AG20443 (cell line): Measurements from ENCODE around the gene MTMR12.
"Not testable (repeated sequence)": the region's sequence is repeated elsewhere in the genome, so short reads cannot be mapped to it uniquely, and the experiment has no call there.

Experiments used
- DNase-seq: peaks from one replicate; pipeline ENCODE4 v3.0.0; 2012; ENCODE audit warnings: low spot score, mixed read lengths

Gene MTMR12

DNA sequence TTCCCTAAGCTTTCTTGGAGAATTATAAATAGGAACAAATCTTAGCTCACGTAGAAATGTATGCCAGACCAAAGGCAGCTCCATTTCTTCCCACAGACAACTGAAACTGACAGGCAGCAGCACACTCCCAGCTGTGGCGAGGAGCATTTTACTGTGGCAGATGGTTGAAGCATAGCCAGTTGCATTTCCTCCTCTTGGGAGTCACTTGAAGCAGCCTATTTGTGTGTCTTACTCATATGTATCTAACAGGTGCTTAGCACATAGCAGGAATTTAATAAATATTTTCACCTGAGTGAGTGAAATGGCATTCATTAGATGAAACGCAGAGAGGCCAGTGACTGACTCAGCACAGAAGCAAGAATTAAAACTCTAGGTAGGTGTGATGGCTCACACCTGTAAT lies 12.3 kb upstream of the MTMR12 start:
- DNase-seq: peak; percentile 27

DNA sequence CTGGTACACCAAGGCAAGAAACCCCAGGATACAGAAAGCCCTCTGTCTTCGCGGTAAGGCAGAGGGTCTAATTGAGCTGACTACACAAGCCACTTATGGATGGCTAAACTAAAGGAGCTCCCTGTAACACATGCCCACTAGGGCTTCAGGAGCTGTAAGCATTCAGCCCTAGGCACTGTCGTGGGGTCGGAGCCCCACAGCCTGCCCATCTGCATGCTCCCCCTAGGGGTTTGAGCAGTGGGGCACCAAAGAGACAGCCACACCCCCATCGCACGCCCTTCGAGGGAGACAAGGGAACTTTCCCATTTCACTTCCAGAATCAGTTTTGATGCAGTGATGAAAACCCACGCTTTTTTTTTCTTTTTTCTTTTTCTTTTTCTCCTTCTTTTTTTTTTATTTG lies 11.0 kb upstream of the MTMR12 start:
- DNase-seq: no peak

- DNase-seq: no peak
These were observed 10.1 kb upstream of the MTMR12 start for GRCh38 chr5:32322882-32323281.

DNA sequence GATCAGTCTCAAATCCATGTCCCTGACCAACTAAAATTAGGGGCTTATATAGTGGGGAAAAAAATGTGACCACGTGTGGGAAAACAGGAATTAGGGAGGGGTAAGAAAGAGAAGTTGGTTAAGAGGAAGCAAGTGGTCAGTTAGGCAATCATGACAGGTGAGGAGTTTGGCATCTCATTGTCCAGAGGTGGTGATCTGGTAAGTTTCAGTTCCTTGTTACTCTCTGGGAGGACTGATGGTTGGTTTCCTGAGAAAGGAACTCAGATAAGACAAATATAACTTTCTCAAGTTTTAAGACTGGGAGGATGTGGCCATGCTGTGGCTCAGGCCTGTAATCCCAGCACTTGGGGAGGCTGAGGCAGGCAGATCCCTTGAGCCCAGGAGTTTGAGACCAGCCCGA lies 9.0 kb upstream of the MTMR12 start:
- not testable (repeated sequence) for DNase-seq

- DNase-seq: no peak
These were observed 7.8 kb upstream of the MTMR12 start for GRCh38 chr5:32320576-32320975.

DNA sequence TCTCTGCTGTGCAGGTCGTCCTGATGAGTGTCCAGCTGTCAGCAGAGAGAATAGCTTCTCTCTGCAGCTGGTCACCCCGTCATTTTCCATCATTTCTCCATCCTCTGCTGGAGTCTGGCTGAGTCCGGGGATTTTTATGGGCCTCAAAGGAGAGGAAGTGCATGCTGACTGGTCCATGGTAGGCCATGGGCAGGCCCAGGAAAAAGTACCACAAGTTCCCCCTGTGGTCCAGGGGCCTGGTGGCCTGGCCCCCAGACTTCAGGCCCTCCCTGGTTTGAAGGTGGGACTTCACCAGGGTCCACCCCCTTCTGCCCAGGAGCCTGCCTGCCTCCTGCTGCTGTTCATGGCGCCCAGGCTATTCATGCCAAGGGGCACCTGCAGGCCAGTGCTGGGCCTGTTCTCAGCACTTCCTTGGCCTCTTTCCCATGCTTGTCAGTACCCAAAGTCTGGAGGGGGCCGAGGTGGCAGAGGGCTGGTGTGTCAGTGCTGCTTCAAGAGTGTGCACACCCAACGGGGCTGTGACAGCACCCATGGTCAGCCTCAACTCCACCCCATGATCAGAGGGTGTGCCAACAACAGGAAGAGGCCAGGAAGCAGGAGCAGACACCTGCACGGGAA lies 7.3 kb upstream of the MTMR12 start:
- DNase-seq: no peak

DNA sequence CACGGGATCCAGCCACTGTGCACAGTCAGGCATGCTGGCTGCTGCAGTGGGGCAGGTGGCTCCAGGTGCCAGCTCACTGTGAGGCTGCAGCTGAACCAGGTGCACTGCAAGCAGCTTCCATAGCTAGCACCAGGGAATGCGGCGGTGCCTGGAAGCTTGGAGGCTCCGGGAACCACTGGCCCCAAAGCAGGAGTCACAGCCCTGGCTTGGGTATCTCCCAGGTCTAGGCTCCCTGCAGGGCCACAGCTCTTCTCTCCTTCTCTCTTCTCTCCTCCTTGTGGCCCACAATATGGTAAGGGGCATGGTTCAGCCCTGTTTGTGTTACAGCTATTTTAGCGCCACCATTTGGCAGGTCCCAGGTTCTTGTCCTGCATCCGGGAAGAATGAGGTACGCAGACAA lies 6.7 kb upstream of the MTMR12 start:
- DNase-seq: no peak

DNA sequence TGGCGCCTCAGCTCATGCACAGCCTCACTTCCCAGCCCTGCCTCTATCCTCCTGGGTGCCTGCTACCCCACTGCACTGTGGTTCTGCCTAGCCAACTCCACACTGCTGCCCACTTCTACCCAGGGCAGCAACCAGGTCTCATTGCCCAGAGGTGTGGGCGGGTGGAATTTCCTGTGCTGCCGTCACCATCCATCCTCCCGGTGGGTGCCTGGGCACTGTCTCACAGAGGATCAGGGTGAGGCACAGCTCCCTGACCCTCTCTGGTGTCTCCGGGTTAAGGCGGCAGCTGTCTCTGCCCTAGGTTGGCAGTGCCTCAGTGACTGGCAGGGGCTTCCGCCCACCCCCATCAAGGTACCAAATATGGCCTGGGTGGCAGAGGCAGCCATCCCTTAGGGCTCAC lies 4.3 kb upstream of the MTMR12 start:
- DNase-seq: no peak

GRCh38 chr5:32315221-32316014 lies 2.7 kb upstream of the MTMR12 start:
- DNase-seq: no peak

DNA sequence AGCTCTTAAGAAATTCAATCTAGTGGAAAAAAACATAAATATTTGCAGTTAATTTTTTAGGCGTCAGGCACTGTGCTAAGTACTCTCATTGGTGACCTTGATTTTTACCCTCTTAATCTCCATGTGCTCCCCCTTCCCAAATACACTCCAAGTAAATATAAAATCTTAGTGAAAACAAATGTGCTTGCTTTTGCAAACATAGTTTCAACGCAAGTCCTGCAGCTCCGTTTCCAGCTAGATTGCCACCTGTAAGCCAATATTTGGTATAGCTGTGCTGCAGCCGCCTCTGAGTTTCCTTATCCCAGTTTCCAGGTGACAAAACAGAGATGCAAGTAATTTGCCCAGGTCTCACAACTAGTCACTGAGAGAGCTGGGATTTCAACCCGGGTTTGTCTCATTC lies 1.9 kb upstream of the MTMR12 start:
- no peak for DNase-seq

- DNase-seq: not testable (repeated sequence)
These were observed 1.4 kb upstream of the MTMR12 start for GRCh38 chr5:32314152-32314488.

DNA sequence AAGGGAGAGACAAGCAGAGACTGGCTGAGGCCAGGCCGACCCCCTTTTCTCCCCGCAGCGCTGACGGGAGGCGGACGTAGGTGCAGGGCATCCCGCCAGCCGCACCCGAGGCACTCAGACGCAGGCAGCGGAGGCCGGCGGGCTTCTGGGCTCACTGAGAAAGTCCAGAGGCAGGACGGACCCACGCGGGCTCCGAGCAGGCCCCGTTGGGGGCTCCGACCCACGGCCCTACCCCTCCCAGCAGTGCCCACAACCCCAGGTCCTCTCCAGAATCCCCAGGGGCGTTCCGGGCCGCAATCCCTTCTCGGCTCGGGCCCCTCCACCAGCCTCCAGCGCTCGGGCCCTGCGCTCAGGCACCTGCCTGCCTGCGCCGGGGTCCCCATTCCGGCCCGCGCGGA lies 543 bp downstream of the MTMR12 start:
- peak; percentile 80 for DNase-seq

DNA sequence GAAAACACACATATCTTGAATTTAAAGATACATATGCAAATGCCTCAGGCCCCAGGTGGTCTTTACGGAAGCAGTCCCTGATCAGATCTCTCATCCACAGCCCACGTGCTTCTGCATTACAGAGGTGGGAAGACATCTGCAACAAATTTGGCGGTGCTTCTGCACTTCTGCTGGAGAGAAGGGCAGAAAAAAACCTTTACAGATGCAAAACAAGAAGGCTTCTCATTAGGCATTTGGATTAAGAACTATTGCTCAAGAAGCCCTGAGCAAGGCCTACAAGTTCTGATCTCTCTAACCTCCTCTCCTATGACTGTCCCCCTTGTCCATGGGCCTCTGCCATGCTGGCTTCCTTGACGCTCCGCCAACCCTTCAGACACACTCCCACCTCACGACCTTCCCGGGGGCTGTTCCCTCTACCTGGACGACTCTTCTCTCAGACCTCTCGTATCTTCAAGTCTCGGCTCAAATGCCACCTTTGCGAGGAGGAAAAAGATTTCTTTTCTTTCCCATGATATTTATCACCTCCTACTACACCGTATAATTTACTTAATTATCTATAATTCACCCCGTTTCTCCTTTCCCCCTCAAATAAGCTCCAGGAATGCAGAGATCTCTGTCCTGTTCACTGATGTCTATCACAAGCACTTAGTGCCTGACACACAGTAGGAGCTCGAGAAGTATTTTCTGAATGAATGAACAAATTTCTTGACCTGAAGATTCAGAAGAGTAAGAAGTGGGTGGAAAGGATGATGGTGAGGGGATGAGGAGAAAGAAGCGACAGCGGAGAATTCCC lies 1.1 kb downstream of the MTMR12 start:
- DNase-seq: no peak

DNA sequence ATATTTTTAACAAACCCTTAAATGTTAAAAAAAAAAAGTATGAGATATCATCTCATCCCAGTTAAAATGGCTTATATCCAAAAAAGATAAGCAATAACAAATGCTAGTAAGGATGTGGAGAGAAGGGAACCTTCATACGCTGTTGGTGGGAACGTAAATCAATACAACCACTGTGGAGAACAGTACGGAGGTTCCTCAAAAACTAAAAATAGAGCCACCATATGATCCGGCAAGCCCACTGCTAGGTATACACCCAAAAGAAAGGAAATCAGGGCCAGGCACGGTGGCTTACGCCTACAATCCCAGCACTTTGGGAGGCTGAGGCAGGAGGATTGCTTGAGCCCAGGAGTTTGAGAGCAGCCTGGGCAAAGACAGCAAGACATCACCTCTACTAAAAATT lies 3.0 kb downstream of the MTMR12 start:
- DNase-seq: no peak

DNA sequence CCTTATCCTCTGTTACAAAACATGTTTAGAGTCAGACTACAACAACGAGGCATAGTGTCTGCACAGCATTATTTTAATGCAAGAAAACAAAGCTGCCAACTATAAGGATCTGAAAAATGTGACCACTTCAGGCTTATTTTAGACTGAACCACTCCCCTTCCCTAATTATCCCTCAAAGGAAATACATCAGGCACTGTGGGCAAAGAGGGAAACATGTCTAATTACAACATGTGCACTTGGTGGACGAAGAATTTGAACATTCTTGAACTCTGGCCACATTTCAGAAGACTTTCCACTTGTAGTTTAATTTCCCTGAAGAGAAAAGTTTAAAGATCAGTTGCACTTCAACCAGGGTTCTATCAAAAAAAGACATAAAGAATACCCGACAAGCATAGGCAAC lies 3.8 kb downstream of the MTMR12 start:
- no peak for DNase-seq

- DNase-seq: no peak
These were observed 5.0 kb downstream of the MTMR12 start for GRCh38 chr5:32307769-32308194.

GRCh38 chr5:32304622-32305021 lies 8.1 kb downstream of the MTMR12 start:
- no peak for DNase-seq

- DNase-seq: no peak
These were observed 9.0 kb downstream of the MTMR12 start for GRCh38 chr5:32303755-32304120.

DNA sequence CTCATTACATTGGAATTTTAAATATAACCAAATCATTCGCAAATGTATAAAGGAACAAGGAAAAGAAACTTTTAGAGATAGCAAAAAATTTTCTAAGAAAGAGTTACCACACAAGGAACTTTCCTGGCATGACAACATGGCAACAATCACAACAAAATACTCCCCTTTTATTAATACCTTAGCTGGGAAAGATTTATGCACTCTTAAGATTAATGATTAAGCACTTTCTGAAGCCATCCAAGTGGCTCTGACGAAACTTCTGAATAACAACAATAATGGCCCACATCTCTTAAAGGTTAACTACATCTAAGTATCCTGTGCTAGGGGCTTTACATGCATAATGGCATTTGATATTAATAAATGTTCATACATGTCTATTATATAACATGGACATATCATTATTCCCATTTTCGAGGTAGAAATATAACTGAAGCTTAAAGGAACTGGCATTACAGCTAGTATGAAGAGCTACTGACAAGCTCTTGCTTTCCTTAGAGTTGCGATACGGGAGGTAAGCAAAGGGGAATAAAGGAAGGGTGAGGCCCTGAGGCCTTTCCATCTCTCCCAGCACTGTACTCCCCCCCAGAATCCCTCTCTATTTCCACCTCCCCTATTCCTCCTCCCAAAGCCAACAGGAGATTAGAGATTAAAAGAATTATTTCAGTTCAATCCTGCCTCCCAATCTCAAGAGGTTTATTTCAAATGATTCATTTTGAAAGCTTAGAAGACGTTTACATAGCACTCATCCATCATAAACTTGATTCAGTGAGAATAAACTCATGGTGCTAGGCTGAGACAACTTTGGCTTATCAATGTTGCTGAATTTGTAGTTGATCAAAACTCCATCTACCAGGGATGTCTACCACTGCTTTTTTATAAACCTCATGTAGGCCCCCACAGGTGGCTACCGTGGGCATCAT lies 9.6 kb downstream of the MTMR12 start:
- DNase-seq: no peak

DNA sequence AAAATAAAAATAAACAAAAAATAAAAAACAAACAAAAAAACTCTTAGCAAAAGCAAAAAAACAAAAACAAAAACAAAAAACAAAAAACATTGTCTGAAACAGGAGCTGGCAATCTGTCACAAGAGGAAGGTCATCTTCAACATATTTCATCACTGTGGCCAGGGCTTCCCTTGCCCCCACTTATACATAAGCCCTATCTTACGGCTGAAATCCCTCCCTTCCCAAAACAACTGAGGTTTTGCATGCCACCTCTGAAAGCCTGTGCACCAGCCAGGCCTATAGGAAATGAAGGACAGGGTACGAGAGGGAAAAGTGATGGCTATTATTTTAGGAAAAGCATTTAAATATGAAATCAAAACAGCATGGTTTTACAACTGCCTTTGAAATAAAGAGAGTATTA lies 10.8 kb downstream of the MTMR12 start:
- DNase-seq: no peak

DNA sequence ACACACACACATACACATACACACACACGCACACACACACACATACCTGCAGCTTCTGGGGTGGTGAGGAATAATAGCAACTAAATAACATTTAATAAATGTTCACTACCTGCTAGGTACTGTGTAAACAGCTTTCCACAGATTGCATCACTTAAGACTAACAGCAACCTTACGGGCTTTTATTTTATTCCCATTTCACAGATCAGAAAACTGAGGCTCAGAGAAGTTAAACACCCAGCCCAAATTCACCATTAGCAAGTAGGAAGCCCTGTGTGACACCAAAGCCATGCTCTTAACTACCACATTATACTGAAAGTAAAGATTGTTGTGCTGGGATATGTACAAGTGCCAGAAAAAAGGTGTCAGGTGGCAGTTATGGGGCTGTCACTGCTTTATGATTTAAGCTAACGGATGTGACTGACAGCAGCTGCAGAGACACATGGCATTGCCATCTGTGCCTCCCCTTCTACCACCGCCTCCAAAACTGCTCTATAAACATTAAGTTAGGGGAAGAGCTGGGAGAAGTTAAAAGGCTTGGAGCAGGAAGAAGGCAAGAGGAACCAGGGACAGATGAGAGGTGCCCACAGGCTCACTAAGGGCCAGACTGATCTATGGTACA lies 13.6 kb downstream of the MTMR12 start:
- DNase-seq: no peak

DNA sequence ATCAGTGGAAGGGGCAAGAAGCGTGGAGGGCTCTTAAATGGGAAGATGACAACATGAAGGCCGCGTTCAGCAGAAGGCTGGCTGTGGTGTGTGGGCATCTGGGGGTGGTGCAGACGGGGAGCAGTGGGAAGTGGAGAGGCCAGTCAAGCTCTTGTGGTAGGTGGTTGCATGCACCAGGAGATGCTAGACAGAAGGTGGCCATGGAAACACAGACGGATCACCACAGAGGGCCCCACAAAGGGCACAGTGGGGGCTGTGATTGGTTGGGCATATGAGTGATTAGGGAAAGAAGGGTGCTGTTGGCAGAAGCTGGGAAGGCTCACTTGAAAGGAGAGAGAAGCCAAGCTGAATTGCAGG lies 14.7 kb downstream of the MTMR12 start:
- no peak for DNase-seq
